Loucy (cell line): ENCODE data around the gene CCDC137.

Source experiments
- CTCF ChIP-seq: fragments of 200-600 bp; sonication (generic); conservative IDR thresholded peaks from 2 replicates; pipeline ENCODE4 v1.5.1; 2014; ENCODE audit warnings: mild to moderate bottlenecking, antibody characterized with exemption, low read length
- EZH2phosphoT487 ChIP-seq: fragments of 200-600 bp; IDR thresholded peaks from 2 replicates; pipeline ENCODE4 v1.6.1; 2018; ENCODE audit warnings: antibody characterized with exemption, mild to moderate bottlenecking, moderate library complexity, borderline replicate concordance

GRCh38 chr17:81648707-81649085 lies 17.8 kb upstream of the CCDC137 start:
- no peak for TF ChIP-seq CTCF
- no peak for TF ChIP-seq EZH2phosphoT487
